Stimulated activated CD8-positive, alpha-beta memory T cell treated with anti-CD3 and anti-CD28 coated beads, Interleukin-7, amount 100 ng/mL, for 48 hours (primary cell): ENCODE results near the gene SLC8A1.
"Not testable (repeated sequence)": the region's sequence is repeated elsewhere in the genome, so short reads cannot be mapped to it uniquely, and the experiment has no call there.

Experiments
- DNase-seq, 2 donors: peaks; one replicate each; pipeline ENCODE4 v3.0.0-alpha.2; 2020; ENCODE audit warnings: low read depth in 1 of 2; ENCODE audit errors: extremely low read depth in 1 of 2

The SLC8A1 gene

GRCh38 chr2:40095000-40095399 lies 356.9 kb downstream of the SLC8A1 start:
- DNase-seq, result no peak

- DNase-seq, result no peak
These were observed 357.4 kb downstream of the SLC8A1 start for GRCh38 chr2:40094451-40094850.

- DNase-seq, result no peak
These were observed 358.7 kb downstream of the SLC8A1 start for GRCh38 chr2:40093021-40093675.

- DNase-seq, result no peak
These were observed 361.8 kb downstream of the SLC8A1 start for GRCh38 chr2:40090044-40090443.

- DNase-seq, result no peak
These were observed 364.0 kb downstream of the SLC8A1 start for GRCh38 chr2:40087927-40088326.

- DNase-seq, result no peak
These were observed 364.5 kb downstream of the SLC8A1 start for GRCh38 chr2:40087434-40087833.

GRCh38 chr2:40085786-40086185 lies 366.1 kb downstream of the SLC8A1 start:
- DNase-seq, result no peak

GRCh38 chr2:40073336-40073735 lies 378.6 kb downstream of the SLC8A1 start:
- DNase-seq, result not testable (repeated sequence)

- DNase-seq, result no peak
These were observed 379.3 kb downstream of the SLC8A1 start for GRCh38 chr2:40072442-40073232.

- DNase-seq, result no peak
These were observed 389.5 kb downstream of the SLC8A1 start for GRCh38 chr2:40062381-40062780.

- DNase-seq, result no peak
These were observed 402.1 kb downstream of the SLC8A1 start for GRCh38 chr2:40049781-40050180.

GRCh38 chr2:40048506-40048905 lies 403.4 kb downstream of the SLC8A1 start:
- DNase-seq, result no peak

- DNase-seq, result no peak
These were observed 404.5 kb downstream of the SLC8A1 start for GRCh38 chr2:40047406-40047805.
